ENCODE measurements around the gene OSM.

DNA sequence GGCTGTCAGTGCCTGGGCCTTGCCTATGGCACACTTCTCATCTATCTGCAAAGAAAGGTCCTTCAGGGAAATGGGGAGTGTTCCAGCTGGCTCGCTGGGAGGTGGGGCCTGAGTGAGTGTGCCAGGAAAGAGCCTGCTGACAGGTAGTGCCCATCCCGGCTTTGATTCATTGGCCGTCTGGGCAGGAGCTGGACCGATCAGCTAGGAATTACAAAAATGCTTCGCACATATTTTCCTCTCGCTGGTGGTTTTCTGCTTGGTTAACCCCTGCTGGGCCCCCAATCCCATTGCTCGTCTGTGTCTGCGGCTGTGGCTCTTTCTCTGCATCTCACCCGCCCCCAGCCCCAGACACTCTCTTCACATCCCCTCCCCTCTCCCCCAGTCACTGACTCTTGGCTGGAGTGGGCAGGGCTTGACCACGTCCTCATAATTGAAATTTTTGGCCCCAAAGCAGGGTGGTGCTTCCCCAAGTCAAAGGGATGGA is 30.9 kb downstream of the OSM start:
- TF ChIP-seq YY1 (IDR thresholded peaks at IDR 0.05; ENCODE audit: low read depth) (no peak), FOXJ3 (CRISPR knock-in tag; IDR thresholded peaks at IDR 0.05) (no peak)
- TF ChIP-seq, protein P1, sequence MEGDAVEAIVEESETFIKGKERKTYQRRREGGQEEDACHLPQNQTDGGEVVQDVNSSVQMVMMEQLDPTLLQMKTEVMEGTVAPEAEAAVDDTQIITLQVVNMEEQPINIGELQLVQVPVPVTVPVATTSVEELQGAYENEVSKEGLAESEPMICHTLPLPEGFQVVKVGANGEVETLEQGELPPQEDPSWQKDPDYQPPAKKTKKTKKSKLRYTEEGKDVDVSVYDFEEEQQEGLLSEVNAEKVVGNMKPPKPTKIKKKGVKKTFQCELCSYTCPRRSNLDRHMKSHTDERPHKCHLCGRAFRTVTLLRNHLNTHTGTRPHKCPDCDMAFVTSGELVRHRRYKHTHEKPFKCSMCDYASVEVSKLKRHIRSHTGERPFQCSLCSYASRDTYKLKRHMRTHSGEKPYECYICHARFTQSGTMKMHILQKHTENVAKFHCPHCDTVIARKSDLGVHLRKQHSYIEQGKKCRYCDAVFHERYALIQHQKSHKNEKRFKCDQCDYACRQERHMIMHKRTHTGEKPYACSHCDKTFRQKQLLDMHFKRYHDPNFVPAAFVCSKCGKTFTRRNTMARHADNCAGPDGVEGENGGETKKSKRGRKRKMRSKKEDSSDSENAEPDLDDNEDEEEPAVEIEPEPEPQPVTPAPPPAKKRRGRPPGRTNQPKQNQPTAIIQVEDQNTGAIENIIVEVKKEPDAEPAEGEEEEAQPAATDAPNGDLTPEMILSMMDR (IDR thresholded peaks at IDR 0.05), result no peak

All from SK-N-SH (cell line).